CD4-positive, alpha-beta T cell (primary cell): Measurements from ENCODE around the gene ZFP1. TPM values are rescaled to one million over a fixed set of nuclear protein-coding genes. Genes with fewer than 3 reads are reported as not detected.

Source experiments
- ATAC-seq: fragments of 200-7000 bp; cut with Tn5 transposase; one replicate; pipeline ENCODE4 v1.10.0; 2022; ENCODE audit warnings: mild to moderate bottlenecking; ENCODE audit not compliant: poor library complexity
- CTCF ChIA-PET: fragments of 350-600 bp; sonication (Branson Sonifier 250); formaldehyde crosslinking; loops from one replicate; lab custom pipeline; 2021; ENCODE audit warnings: antibody characterized with exemption, inconsistent platforms; lab: Charles Lee
- POLR2A ChIA-PET: fragments of 350-600 bp; sonication (Branson Sonifier 250); formaldehyde crosslinking; loops from one replicate; lab custom pipeline; 2021; ENCODE audit warnings: antibody characterized with exemption, inconsistent platforms; lab: Charles Lee
- DNase-seq, 14 experiments: peaks; one replicate each; pipeline ENCODE4 v3.0.0-alpha.2; 2013 to 2020; ENCODE audit warnings: mixed read lengths in 2 of 14
- H3K27ac ChIP-seq, 2 donors: one replicate each; pipeline versions ENCODE4 v1.5.1 to v1.7.0; 2013; ENCODE audit warnings: low read length in 2 of 2, low read depth in 1 of 2, mild to moderate bottlenecking in 1 of 2
- H3K27me3 ChIP-seq, 2 experiments: 1 replicate in 1 of 2; 2 replicates in 1 of 2; pipeline versions ENCODE4 v1.6.1 to v1.7.0; 2013; ENCODE audit warnings: low read length in 2 of 2, control low read depth in 1 of 2, mild to moderate bottlenecking in 1 of 2, moderate library complexity in 1 of 2; ENCODE audit not compliant: insufficient read depth in 2 of 2, control insufficient read depth in 1 of 2
- H3K36me3 ChIP-seq: one replicate; pipeline ENCODE4 v1.6.1; 2013; ENCODE audit warnings: low read length, control low read depth; ENCODE audit not compliant: insufficient read depth
- H3K4me1 ChIP-seq: one replicate; pipeline ENCODE4 v1.6.1; 2013; ENCODE audit warnings: low read length, control low read depth; ENCODE audit not compliant: insufficient read depth
- H3K4me3 ChIP-seq: one replicate; pipeline ENCODE4 v1.5.1; 2013; ENCODE audit warnings: mild to moderate bottlenecking, low read length, moderate library complexity
- H3K9me3 ChIP-seq, 2 experiments: 1 replicate in 1 of 2; 2 replicates in 1 of 2; pipeline versions ENCODE4 v1.6.1 to v1.7.0; 2013; ENCODE audit warnings: low read length in 2 of 2, mild to moderate bottlenecking in 2 of 2, control low read depth in 1 of 2, moderate library complexity in 1 of 2; ENCODE audit not compliant: control insufficient read depth in 1 of 2, insufficient read depth in 1 of 2
- H3K27ac Mint-ChIP-seq: one replicate; pipeline ENCODE4 v1.8.0; 2020; ENCODE audit warnings: mixed read lengths
- H3K27me3 Mint-ChIP-seq: one replicate; pipeline ENCODE4 v1.8.0; 2021; ENCODE audit warnings: mixed read lengths
- H3K36me3 Mint-ChIP-seq: one replicate; pipeline ENCODE4 v1.8.0; 2021; ENCODE audit warnings: low read depth, mixed read lengths
- H3K4me1 Mint-ChIP-seq: one replicate; pipeline ENCODE4 v1.8.0; 2021; ENCODE audit warnings: low read depth, mixed read lengths
- H3K4me3 Mint-ChIP-seq: one replicate; pipeline ENCODE4 v1.8.0; 2020; ENCODE audit warnings: mild to moderate bottlenecking, mixed read lengths
- H3K9me3 Mint-ChIP-seq: one replicate; pipeline ENCODE4 v1.8.0; 2020; ENCODE audit warnings: mixed read lengths
- CTCF ChIP-seq: fragments of 200-600 bp; IDR thresholded peaks from one replicate; pipeline ENCODE4 v1.8.0; 2022; ENCODE audit warnings: antibody characterized with exemption, mild to moderate bottlenecking
- intact Hi-C, 2 experiments: fragments of 100-400 bp; cut with DNase I in 1 of 2; cut with micrococcal nuclease in 1 of 2; formaldehyde crosslinking; loops; one replicate each; pipeline versions ENCODE4 v1.15.1 to v1.9.0; 2023 to 2025; cut with DNase I, micrococcal nuclease
- total RNA-seq, 174 experiments: library from RNA in 2 of 174; stranded (reverse) in 2 of 174; gene quantifications; one replicate each; pipeline ENCODE4 v1.2.3 and lab custom pipeline; 2021 to 2026

ZFP1 gene
- total RNA-seq, 2 experiments from 2014 or later = 6.2 to 7.5 TPM

GRCh38 chr16:75181630-75182029 is 33.3 kb downstream of the ZFP1 start:
- peaks cover 4% of the 10 kb centered on the region for H3K9me3 Mint-ChIP-seq
- ATAC-seq (no peak), DNase-seq (no peak)
- no peaks in the 10 kb centered on the region for H3K27me3 ChIP-seq
- TF ChIP-seq CTCF = no peak
- H3K27ac Mint-ChIP-seq = no peak overlapping the region
- no peaks in the 10 kb centered on the region for H3K36me3 ChIP-seq
- no peak overlapping the region for H3K4me3 ChIP-seq
- peaks cover 12 to 17% of the 10 kb centered on the region in 2 experiments for H3K9me3 ChIP-seq
- intact Hi-C loops = no loop called here
- H3K36me3 Mint-ChIP-seq = peaks cover 4% of the 10 kb centered on the region
- POLR2A ChIA-PET = no interaction called here
- no peaks in the 10 kb centered on the region for H3K4me1 Mint-ChIP-seq
- H3K4me3 Mint-ChIP-seq = no peak overlapping the region
- CTCF ChIA-PET = no interaction called here
- H3K4me1 ChIP-seq = no peaks in the 10 kb centered on the region
- no peak overlapping the region for H3K27ac ChIP-seq
- H3K27me3 Mint-ChIP-seq = no peaks in the 10 kb centered on the region

- no peak for TF ChIP-seq CTCF
Observed at GRCh38 chr16:75188832-75189477, 40.6 kb downstream of the ZFP1 start.

GRCh38 chr16:75189638-75190245 is 41.4 kb downstream of the ZFP1 start:
- H3K36me3 ChIP-seq = no peaks in the 10 kb centered on the region
- ATAC-seq (no peak), DNase-seq (no peak)
- H3K4me3 Mint-ChIP-seq = no peak overlapping the region
- no peaks in the 10 kb centered on the region for H3K4me1 ChIP-seq
- ChIA-PET POLR2A (interaction anchor here (0.6 kb wide), 1 partner anchor 200 kb away, joined by 3 read pairs; no protein-coding TSS in a partner anchor), CTCF (no interaction called here)
- no peak overlapping the region for H3K27ac Mint-ChIP-seq
- no peaks in the 10 kb centered on the region for H3K9me3 ChIP-seq
- no peaks in the 10 kb centered on the region for H3K4me1 Mint-ChIP-seq
- no peaks in the 10 kb centered on the region for H3K36me3 Mint-ChIP-seq
- intact Hi-C loops = loop anchor here in 1 of 2 experiments (10.0 kb wide), 1 partner anchor 1985 kb away; no protein-coding TSS in a partner anchor
- no peak for TF ChIP-seq CTCF
- H3K27me3 ChIP-seq = peaks cover 0 to 6% of the 10 kb centered on the region in 2 experiments
- no peak overlapping the region for H3K27ac ChIP-seq
- no peaks in the 10 kb centered on the region for H3K9me3 Mint-ChIP-seq
- no peak overlapping the region for H3K4me3 ChIP-seq
- peaks cover 6% of the 10 kb centered on the region for H3K27me3 Mint-ChIP-seq

More at GRCh38 chr16:75188832-75189477, 40.6 kb downstream of the ZFP1 start:
- DNase-seq (no peak), ATAC-seq (no peak)
- Mint-ChIP-seq H3K9me3 (no peaks in the 10 kb centered on the region), H3K4me3 (no peak overlapping the region), H3K27me3 (peaks cover 6% of the 10 kb centered on the region), H3K4me1 (no peaks in the 10 kb centered on the region), H3K36me3 (no peaks in the 10 kb centered on the region), H3K27ac (no peak overlapping the region)
- CTCF ChIA-PET = no interaction called here
- Histone ChIP-seq H3K27me3 (peaks cover 0 to 6% of the 10 kb centered on the region in 2 experiments), H3K27ac (no peak overlapping the region), H3K4me3 (no peak overlapping the region), H3K4me1 (no peaks in the 10 kb centered on the region), H3K36me3 (no peaks in the 10 kb centered on the region), H3K9me3 (no peaks in the 10 kb centered on the region)
- POLR2A ChIA-PET = no interaction called here
- intact Hi-C loops = no loop called here
